Peyer's patch (tissue), 4 donors: ENCODE data around the gene TMEM132D. TPM values are rescaled to one million over a fixed set of nuclear protein-coding genes. Genes with fewer than 3 reads are reported as not detected.

Experiments used
- DNase-seq, 3 donors: peaks; one replicate each; pipeline ENCODE4 v3.0.0-alpha.2; 2017 to 2019
- H3K27ac ChIP-seq, 4 donors: fragments of 200-600 bp; sonication (generic); one replicate each; pipeline ENCODE4 v1.5.1; 2016 to 2019
- H3K27me3 ChIP-seq, 2 donors: fragments of 200-600 bp; sonication (generic); one replicate each; pipeline ENCODE4 v1.5.1; 2019
- H3K36me3 ChIP-seq, 3 donors: fragments of 200-600 bp; sonication (generic); one replicate each; pipeline ENCODE4 v1.5.1; 2016 to 2019
- H3K4me1 ChIP-seq, 4 donors: fragments of 200-600 bp; sonication (generic); one replicate each; pipeline ENCODE4 v1.5.1; 2016 to 2019
- H3K4me3 ChIP-seq, 4 donors: fragments of 200-600 bp; sonication (generic); 1 replicate in 3 of 4; 2 replicates in 1 of 4; pipeline ENCODE4 v1.5.1; 2016 to 2019; ENCODE audit warnings: mild to moderate bottlenecking in 1 of 4
- H3K9me3 ChIP-seq, 4 donors: fragments of 200-600 bp; sonication (generic); one replicate each; pipeline ENCODE4 v1.5.1; 2016 to 2019; ENCODE audit warnings: mild to moderate bottlenecking in 1 of 4
- CTCF ChIP-seq, 6 experiments: fragments of 450-650 bp in 4 of 6; fragments of 200-600 bp in 2 of 6; sonication (generic) in 1 of 6; IDR thresholded peaks; one replicate each; pipeline ENCODE4 v1.5.1; 2017 to 2019; ENCODE audit warnings: antibody characterized with exemption in 6 of 6, mild to moderate bottlenecking in 3 of 6, moderate library complexity in 1 of 6
- POLR2A ChIP-seq, 2 donors: fragments of 450-650 bp; IDR thresholded peaks; one replicate each; pipeline ENCODE4 v1.5.1; 2017; ENCODE audit warnings: antibody characterized with exemption in 2 of 2, mild to moderate bottlenecking in 2 of 2, moderate library complexity in 2 of 2
- total RNA-seq, 4 donors: library from RNA; depleted of rRNA; stranded (reverse); fragments of >200 nt; gene quantifications; one replicate each; pipeline ENCODE4 v1.1.0, GENCODE V29; 2016

Gene TMEM132D
- total RNA-seq, 4 donors from 2014 or later: 0.27 to 1.7 (median 0.41) TPM

- DNase-seq: no peak
- H3K4me1 ChIP-seq: no peaks in the 10 kb centered on the region
- no peaks in the 10 kb centered on the region for H3K36me3 ChIP-seq
- no peaks in the 10 kb centered on the region for H3K9me3 ChIP-seq
- H3K27ac ChIP-seq: no peak overlapping the region
- TF ChIP-seq POLR2A (IDR thresholded peaks at IDR 0.05): no peak
- TF ChIP-seq CTCF (IDR thresholded peaks at IDR 0.05): no peak
- H3K27me3 ChIP-seq: no peaks in the 10 kb centered on the region
- no peak overlapping the region for H3K4me3 ChIP-seq
Measured at GRCh38 chr12:129928643-129929042, 24.8 kb upstream of the TMEM132D start.

- no peak for TF ChIP-seq CTCF (IDR thresholded peaks at IDR 0.05)
- TF ChIP-seq POLR2A (IDR thresholded peaks at IDR 0.05): no peak
- H3K36me3 ChIP-seq: no peaks in the 10 kb centered on the region
- no peaks in the 10 kb centered on the region for H3K9me3 ChIP-seq
- no peaks in the 10 kb centered on the region for H3K27me3 ChIP-seq
- H3K4me1 ChIP-seq: no peaks in the 10 kb centered on the region
- no peak overlapping the region for H3K4me3 ChIP-seq
- H3K27ac ChIP-seq: no peak overlapping the region
- DNase-seq: no peak
Measured at GRCh38 chr12:129927316-129927900, 23.6 kb upstream of the TMEM132D start.

- TF ChIP-seq CTCF (IDR thresholded peaks at IDR 0.05): peak in 5 of 6 experiments; percentile 20 to 77 (median 74)
- TF ChIP-seq POLR2A (IDR thresholded peaks at IDR 0.05): no peak
- Histone ChIP-seq H3K27me3 (no peaks in the 10 kb centered on the region), H3K4me1 (no peaks in the 10 kb centered on the region), H3K27ac (no peak overlapping the region), H3K4me3 (no peak overlapping the region), H3K36me3 (no peaks in the 10 kb centered on the region), H3K9me3 (no peaks in the 10 kb centered on the region)
- peak in 1 of 3 donors; percentile 57 for DNase-seq
Measured at GRCh38 chr12:129911428-129912049, 7.7 kb upstream of the TMEM132D start.

GRCh38 chr12:129909051-129910020 is 5.5 kb upstream of the TMEM132D start:
- TF ChIP-seq POLR2A (IDR thresholded peaks at IDR 0.05) (no peak), CTCF (IDR thresholded peaks at IDR 0.05) (no peak)
- no peaks in the 10 kb centered on the region for H3K36me3 ChIP-seq
- no peaks in the 10 kb centered on the region for H3K9me3 ChIP-seq
- no peaks in the 10 kb centered on the region for H3K4me1 ChIP-seq
- H3K27ac ChIP-seq: no peak overlapping the region
- H3K27me3 ChIP-seq: no peaks in the 10 kb centered on the region
- no peak for DNase-seq
- H3K4me3 ChIP-seq: no peak overlapping the region

- no peak for DNase-seq
- Histone ChIP-seq H3K4me1 (no peaks in the 10 kb centered on the region), H3K27me3 (peaks cover 0 to 3% of the 10 kb centered on the region in 2 donors), H3K4me3 (no peak overlapping the region), H3K9me3 (no peaks in the 10 kb centered on the region), H3K27ac (no peak overlapping the region), H3K36me3 (no peaks in the 10 kb centered on the region)
- TF ChIP-seq CTCF (IDR thresholded peaks at IDR 0.05) (no peak), POLR2A (IDR thresholded peaks at IDR 0.05) (no peak)
Measured at GRCh38 chr12:129903092-129903945, 506 bp downstream of the TMEM132D start.
